GM19238 (cell line): ENCODE data around the gene PPP1R27.

Experiments used
- DNase-seq: peaks from one replicate; pipeline ENCODE4 v3.0.0; 2011; ENCODE audit warnings: low spot score; ENCODE audit not compliant: insufficient read length

Gene PPP1R27

DNA sequence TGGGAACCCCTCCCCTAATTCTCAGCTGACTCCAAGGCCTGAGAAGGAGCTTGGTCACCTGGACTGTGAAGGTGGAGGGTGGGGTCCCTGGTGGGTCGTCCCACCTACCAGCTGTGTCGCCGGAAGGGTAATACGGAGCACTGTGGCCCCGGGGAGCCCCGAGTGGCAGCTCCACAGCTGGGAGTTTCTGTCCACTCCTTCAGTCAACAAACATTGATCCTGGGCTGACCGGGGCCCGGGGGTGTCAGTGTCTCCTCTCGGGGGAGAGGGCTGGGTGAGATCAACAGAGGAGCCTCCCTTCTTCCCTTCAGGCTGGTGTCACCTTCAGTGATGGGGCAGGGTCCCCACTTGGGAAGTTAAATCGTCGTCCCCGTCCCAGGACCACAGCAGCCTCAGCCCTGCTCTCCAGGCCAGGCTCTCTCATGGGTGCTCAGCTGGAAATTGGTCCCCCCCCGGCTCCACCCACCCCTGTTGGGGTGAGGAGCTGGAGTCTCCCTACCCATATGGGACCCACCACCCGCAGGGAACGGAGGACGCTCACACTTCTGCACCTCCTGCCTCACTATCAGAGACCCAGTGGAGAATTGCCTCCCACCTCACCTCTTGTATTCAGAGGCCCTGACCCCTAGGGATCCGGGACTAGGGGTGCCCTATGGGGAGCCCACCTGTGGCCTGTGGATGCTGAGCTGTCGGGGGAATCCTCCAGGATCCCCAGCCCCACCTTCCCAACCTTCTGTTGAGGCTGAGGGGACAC lies 29.0 kb downstream of the PPP1R27 start:
- DNase-seq, result no peak

DNA sequence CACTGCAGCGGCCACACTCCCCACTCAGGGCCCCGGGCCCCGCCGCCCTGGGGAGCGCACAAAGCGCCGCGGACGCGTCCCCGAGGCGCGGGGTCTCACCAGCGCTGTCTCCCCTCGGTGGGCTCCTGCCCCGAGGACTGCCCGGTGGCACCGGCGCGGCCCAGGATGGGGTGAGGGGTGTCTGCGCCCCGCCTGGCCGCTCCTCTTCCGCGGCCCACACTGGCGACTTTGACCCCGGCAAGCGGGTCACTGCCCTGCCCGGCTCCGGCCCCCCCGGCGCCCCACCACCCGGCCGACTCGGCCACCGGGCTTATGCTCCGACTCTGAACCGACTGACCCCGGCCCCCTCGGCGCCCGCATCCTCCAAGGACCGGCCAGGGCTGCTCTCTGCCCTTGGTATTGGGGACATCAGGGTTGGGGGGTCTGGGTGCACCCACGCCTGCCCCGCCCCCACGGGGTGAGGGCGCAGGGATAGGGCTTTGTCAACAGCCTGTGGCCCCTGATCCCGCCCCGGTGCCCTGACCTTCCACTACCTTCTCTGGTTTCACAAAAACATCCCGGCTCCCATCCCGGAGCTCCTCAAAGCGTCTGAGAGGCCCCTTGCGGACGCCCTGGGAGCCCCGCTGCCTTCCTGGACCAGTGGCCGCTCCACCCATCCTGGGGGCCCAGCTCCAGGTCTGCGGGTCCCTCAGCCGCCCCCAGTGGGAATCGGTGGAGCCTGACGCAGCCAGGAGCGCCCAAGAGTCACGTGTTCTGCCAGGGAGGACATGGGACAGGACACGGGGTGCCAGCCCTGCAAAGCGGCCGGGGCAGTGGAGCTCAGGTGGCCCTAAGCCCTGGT lies 30.1 kb downstream of the PPP1R27 start:
- DNase-seq, result no peak

DNA sequence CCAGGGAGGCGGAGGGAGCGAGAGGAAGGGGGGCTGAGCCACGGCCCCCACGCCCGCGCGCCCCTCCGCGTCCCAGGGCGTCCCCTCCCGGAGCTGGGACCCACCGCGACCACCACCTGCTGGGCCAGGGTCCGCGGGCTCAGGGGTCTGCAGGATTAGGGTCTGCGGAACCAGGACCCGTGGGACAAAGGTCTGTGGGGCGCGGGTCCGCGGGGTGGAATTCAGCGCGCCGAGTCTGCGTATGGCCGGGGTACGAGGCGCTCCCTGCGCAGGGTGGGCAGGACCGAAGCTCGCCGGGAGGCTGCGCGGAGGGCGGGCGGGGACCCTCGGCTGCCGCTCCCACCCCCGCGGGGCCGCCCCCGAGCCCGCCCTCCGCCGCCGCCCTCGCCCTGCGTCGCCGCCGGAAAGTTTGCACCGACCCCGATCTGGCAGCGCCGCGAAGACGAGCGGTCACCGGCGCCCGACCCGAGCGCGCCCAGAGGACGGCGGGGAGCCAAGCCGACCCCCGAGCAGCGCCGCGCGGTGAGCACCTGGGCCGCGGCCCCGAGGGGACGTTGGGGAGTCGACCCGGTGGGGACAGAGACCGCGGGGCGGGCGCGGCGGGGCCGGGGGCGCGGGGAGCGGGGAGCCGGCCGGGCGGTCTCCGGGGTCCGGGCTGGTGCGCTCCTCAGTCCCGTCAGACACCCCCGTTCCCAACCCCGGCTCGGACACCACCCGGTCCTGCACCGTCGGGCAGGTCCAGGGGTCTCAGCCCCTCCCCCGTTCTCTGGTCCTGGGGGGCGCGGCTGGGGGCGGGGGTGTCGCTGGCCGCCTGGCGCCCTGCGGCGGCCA lies 30.9 kb downstream of the PPP1R27 start, which contains the start of gene GCGR:
Gene GCGR, plus strand, starts transcription at position 423 of the 831 bp plus-strand sequence. CDS start 4,869 bp downstream, outside the sequence.
- DNase-seq, result no peak

DNA sequence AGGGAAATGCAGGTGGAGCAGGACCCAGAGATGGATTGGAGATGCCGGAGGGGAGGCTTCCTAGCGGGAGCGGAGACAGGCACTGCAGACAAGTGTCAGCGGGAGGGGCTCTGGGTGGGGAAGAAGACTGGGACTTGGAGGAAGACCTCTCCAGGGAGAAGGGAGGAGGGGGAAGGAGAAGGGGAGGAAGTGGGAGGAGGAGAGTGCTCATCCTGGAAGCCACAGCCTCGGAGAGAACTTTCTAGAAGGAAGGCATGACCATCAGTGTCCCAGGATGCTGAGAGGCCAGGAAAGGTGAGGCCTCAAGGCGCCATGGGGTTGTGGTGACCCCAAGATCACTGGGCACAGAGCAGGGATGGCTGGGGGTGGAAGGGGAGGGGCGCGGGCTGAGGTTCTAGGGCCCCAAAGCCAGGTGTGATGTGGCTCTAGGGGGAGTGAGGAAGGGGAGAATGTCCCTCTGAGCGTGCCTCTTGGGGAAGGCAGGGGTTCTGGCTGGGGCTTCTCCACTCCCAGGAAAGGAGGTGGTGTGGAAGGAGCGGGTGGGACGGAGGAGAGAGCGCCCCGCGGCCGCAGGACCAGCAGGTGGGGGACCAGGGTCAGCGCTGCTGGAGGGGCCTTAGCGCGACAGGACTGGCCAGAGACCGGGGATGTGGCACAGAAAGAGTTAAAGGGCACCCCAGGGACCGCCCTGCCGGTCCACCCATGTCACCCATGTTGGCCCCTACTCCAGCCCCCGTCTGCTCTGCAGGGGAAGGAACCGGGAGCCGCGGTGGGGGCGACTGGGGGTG lies 31.8 kb downstream of the PPP1R27 start:
- no peak for DNase-seq

DNA sequence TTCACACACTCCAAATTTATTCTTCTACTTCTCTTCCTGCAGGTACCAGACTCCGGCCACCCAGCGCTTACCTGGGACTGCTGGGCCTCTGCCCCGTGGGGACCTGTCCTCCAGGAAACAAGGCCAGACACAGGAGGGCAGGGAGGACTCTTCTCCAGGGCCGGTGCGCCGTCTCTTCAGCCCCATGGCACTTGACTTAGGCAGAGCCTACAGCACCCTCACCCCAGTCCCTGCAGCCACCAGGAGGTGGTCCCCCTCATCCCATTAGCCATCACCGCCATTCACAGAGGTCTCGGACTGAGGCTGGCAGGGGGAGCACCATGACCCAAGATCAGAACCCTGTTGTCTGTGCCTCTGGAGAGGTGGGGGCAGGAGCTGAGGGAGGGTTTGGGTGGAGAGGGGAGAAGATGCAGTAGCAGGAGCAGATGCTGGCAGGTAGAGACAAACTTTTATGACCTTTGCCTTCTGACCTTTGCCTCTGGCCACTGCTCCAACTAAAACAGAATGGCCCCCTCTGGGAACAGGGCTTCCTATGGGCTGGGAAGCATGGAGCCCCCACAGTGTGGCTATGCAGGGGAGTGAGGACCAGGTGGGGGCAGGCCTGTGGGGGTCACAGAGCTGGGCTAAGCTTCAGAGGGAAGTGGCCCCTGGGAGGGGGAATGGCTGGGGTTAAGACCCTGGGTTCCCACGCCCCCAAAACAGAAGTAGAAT lies 32.6 kb downstream of the PPP1R27 start:
- no peak for DNase-seq

DNA sequence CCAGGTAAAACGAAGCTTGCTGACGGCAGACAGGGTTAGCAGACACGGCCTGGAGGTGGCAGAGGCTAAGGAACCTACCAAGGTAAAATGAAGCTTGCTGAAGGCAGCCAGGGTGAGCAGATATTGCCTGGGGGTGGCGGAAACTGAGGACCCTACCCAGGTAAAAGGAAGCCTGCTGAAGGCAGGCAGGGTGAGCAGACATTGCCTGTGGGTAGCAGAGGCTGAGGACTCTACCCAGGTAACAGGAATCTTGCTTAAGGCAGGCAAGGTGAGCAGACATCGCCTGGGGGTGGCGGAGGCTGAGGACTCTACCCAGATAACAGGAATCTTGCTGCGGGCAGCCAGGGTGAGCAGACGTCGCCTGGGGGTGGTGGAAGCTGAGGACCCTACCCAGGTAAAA lies 33.5 kb downstream of the PPP1R27 start:
- DNase-seq, result no peak

DNA sequence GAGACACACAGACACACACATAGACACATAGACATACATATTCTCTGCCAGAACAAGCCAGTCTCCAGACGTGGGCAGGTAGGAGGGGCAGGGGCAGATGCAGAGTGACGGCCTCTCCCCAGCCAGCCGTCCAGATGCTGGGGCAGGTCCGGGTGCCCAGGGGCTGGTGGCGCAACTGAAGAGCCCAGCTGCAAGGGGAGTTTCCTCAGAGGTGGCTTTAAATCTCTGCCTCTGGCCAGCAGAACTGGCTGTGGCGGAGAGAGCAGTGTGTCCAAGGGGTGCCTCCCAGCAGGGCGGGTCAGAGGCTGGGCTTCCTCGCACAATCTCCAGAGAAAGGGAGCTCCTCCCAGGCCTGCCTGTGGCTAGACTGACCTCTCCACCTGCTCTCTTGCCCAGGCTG lies 40.3 kb downstream of the PPP1R27 start:
- DNase-seq, result no peak

DNA sequence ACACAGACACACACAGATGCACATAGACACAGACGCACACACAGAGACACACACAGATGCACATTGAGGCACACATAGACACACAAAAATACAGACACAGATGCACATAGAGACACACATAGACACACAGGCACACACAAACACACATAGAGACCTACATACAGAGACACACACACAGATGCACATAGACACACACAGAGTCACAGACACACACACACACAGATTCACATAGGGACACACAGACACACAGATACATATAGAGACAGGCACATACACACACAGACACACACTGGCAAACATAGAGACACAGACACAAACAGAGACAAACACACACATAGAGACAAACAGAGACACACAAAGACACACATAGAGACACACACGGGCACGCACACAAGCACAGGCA lies 40.8 kb downstream of the PPP1R27 start:
- DNase-seq, result no peak

DNA sequence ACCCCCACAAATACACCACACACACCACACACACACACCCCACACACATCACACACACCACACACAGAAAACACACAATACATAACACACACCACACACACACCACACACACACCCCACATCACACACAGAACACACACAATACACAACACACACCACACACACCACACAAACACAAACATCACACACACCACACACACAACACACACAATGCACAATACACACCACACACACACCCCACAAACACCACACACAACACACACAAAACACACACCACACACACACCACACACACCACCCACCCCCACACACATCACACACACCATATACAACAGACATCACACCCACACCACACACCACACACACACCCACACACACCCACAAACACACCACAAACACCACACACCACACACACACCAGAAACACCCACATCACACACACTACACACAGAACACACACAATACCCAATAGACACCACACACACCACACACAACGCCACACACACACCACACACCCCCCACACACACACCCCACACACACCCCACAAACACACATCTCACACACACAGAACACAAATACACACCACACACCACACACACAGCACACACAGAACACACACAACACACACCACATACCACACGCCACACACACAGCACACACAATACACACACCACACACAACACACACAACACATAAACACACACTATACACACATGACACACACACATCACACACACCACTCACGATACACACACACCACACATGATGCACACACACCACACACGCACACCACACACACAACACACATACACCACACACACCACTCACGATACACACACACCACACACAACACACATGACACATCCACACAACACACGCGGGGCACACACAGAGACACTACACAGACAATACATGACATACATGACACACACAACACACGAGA lies 41.9 kb downstream of the PPP1R27 start:
- no peak for DNase-seq
